ENCODE data around the gene ZP1. TPM values are rescaled to one million over a fixed set of nuclear protein-coding genes. Genes with fewer than 3 reads are reported as not detected.

ZP1 gene
- total and polyA plus RNA-seq, 2 of the 13 experiments (the other 11 are each of a cell fraction or from before 2014, with no cell fraction given), result 0.16 TPM; not detected in 1

DNA sequence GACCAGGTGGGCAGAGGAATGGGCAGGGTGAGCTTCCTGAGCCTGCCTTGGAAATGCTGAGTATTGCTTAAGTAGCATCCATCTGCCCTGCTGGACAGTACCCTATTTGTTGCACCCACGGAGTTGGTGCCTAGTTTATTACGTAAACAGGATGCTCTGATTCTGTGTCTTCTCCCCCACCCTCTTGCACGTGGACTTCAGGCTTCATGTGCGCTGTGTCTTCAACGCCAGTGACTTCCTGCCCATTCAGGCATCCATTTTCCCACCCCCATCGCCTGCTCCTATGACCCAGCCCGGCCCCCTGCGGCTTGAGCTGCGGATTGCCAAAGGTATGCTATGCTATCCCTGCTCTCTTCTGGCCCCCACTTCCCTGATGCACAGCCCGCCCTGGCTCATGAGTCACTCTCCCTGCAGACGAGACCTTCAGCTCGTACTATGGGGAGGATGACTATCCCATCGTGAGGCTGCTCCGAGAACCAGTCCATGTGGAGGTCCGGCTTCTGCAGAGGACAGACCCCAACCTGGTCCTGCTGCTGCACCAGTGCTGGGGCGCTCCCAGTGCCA is 5.7 kb downstream of the ZP1 start (continued):
- TF ChIP-seq HNRNPL (IDR thresholded peaks at IDR 0.05; ENCODE audit: low read depth, low read length) (no peak), HINFP (CRISPR knock-in tag; IDR thresholded peaks at IDR 0.05; ENCODE audit: low read depth) (no peak), AHDC1 (CRISPR knock-in tag; IDR thresholded peaks at IDR 0.05; ENCODE audit: borderline replicate concordance) (no peak), HMG20B (CRISPR knock-in tag; conservative IDR thresholded peaks at IDR 0.05) (no peak), CC2D1A (CRISPR knock-in tag; IDR thresholded peaks at IDR 0.05) (no peak), ZNF33A (CRISPR knock-in tag; IDR thresholded peaks at IDR 0.05; ENCODE audit: borderline replicate concordance) (no peak), THAP9 (CRISPR knock-in tag; IDR thresholded peaks at IDR 0.05; ENCODE audit: borderline replicate concordance) (no peak), ZNF678 (CRISPR knock-in tag; IDR thresholded peaks at IDR 0.05) (no peak), JUNB (CRISPR knock-in tag; IDR thresholded peaks at IDR 0.05; ENCODE audit: borderline replicate concordance) (0 out of 2 replicates have a peak, but pooled peaks have one; percentile 36), MAZ (IDR thresholded peaks at IDR 0.05; ENCODE audit: borderline replicate concordance, low read depth, low read length) (0 out of 2 replicates have a peak, but pooled peaks have one; percentile 19), MAZ (CRISPR knock-in tag; IDR thresholded peaks at IDR 0.05; ENCODE audit: low read depth) (no peak), BRD4 (CRISPR knock-in tag; IDR thresholded peaks at IDR 0.05) (no peak)
- TF ChIP-seq, protein P1, sequence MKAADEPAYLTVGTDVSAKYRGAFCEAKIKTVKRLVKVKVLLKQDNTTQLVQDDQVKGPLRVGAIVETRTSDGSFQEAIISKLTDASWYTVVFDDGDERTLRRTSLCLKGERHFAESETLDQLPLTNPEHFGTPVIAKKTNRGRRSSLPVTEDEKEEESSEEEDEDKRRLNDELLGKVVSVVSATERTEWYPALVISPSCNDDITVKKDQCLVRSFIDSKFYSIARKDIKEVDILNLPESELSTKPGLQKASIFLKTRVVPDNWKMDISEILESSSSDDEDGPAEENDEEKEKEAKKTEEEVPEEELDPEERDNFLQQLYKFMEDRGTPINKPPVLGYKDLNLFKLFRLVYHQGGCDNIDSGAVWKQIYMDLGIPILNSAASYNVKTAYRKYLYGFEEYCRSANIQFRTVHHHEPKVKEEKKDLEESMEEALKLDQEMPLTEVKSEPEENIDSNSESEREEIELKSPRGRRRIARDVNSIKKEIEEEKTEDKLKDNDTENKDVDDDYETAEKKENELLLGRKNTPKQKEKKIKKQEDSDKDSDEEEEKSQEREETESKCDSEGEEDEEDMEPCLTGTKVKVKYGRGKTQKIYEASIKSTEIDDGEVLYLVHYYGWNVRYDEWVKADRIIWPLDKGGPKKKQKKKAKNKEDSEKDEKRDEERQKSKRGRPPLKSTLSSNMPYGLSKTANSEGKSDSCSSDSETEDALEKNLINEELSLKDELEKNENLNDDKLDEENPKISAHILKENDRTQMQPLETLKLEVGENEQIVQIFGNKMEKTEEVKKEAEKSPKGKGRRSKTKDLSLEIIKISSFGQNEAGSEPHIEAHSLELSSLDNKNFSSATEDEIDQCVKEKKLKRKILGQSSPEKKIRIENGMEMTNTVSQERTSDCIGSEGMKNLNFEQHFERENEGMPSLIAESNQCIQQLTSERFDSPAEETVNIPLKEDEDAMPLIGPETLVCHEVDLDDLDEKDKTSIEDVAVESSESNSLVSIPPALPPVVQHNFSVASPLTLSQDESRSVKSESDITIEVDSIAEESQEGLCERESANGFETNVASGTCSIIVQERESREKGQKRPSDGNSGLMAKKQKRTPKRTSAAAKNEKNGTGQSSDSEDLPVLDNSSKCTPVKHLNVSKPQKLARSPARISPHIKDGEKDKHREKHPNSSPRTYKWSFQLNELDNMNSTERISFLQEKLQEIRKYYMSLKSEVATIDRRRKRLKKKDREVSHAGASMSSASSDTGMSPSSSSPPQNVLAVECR (CRISPR knock-in tag; IDR thresholded peaks at IDR 0.05; ENCODE audit: borderline replicate concordance), result no peak
- TF ChIP-seq, protein P2, sequence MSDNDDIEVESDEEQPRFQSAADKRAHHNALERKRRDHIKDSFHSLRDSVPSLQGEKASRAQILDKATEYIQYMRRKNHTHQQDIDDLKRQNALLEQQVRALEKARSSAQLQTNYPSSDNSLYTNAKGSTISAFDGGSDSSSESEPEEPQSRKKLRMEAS (IDR thresholded peaks at IDR 0.05), result 0 out of 2 replicates have a peak, but pooled peaks have one; percentile 42
